ENCODE results near the gene RTKN. TPM values are rescaled to one million over a fixed set of nuclear protein-coding genes. Genes with fewer than 3 reads are reported as not detected.
A peak's percentile ranks its signal among the peaks of the same experiment; 100 is the strongest.
"Not testable (repeated sequence)": the region's sequence is repeated elsewhere in the genome, so short reads cannot be mapped to it uniquely, and the experiment has no call there.

RTKN gene
- total RNA-seq, 1 experiment from 2014 or later, result 6.9 TPM

DNA sequence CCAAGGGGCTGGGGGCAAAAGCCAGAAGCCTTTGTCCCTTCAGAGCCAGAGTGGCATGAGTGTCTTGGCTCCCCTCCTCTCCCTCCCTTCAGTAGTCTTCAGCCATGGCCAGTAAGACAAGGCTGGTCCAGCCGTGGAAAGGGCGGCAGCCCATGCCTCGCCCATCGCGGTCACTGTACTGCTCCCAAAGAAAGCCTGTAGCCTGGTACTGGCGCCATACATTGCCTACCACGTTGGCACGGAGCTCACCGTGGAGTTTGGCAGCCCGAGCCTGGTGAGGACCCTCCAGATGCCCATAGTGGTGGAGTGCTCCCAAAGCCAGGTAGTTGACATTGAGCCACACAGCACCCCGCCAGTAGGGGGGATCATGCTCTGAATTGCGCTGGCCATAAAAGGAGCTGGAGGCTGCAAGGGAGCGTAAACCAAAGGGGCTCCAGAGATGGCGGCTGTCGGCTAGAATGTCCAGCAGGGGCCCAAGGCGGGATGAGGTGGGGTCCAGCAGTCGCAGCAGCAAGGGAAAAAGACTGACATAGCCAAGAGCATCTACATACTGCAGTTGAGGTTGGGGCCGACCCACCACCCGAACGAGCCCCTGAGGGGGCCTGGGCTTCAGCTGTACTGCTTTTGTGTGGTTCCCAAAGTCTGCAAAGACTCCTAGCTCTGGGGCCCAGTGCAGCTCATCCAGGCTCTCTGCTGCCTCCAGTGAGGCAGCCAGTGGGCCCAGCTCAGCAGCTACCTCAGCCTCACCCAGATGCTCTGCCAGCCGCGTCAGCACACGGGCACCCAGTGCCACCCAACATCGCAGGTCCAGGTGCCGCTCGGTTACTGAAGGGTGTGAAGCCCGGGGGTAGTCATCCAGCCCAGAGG, 19.7 kb upstream of the RTKN start:
- DNase-seq (ENCODE audit: low read depth), result no peak

DNA sequence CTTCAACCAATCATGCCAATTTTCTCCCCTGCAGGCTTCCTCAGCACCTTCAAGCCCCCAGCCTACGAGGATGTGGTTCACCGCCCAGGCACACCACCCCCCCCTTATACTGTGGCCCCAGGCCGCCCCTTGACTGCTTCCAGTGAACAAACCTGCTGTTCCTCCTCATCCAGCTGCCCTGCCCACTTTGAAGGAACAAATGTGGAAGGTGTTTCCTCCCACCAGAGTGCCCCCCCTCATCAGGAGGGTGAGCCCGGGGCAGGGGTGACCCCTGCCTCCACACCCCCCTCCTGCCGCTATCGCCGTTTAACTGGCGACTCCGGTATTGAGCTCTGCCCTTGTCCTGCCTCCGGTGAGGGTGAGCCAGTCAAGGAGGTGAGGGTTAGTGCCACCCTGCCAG, 18.4 kb upstream of the RTKN start:
- DNase-seq (ENCODE audit: low read depth), result not testable (repeated sequence)

DNA sequence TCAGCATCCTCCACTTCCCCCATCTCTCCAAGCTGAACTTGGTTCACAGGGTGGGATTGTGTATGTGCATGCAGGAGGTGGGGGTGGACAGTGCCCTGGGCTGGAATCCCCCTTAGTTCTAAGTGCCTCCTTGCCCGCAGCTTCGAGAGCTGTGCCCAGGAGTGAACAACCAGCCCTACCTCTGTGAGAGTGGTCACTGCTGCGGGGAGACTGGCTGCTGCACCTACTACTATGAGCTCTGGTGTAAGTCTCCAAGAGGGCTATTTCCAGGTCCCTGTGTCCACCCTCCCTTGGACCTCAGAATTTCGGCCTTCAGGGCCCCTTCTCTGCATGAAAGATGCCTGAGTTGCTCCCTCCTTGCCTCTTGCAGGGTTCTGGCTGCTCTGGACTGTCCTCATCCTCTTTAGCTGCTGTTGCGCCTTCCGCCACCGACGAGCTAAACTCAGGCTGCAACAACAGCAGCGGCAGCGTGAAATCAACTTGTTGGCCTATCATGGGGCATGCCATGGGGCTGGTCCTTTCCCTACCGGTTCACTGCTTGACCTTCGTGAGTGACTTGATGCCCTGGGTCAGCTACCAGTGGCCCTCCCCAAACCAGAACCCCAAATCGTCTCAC, 17.9 kb upstream of the RTKN start:
- not testable (repeated sequence) for DNase-seq (ENCODE audit: low read depth)

DNA sequence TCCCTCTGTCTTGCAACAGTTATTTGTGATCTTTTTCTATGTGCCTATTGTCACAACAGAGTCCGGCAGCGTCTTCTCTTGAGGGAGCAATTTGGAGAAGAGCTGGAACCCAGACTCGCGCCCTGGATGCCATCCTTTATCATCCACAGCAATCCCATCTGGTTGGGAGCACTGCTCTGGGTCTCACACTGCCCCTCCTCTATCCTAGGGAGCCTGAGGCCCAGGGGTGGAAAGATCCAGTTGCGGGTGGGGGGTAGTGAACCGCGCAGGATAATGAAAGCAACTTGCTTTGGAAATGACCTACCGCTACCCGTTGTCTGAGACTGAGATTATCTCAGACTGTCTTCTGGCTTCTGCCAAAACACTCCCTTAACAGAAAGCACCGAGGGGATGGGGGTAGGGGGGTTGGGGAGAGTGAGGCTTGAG, 17.2 kb upstream of the RTKN start:
- DNase-seq (ENCODE audit: low read depth), result no peak

DNA sequence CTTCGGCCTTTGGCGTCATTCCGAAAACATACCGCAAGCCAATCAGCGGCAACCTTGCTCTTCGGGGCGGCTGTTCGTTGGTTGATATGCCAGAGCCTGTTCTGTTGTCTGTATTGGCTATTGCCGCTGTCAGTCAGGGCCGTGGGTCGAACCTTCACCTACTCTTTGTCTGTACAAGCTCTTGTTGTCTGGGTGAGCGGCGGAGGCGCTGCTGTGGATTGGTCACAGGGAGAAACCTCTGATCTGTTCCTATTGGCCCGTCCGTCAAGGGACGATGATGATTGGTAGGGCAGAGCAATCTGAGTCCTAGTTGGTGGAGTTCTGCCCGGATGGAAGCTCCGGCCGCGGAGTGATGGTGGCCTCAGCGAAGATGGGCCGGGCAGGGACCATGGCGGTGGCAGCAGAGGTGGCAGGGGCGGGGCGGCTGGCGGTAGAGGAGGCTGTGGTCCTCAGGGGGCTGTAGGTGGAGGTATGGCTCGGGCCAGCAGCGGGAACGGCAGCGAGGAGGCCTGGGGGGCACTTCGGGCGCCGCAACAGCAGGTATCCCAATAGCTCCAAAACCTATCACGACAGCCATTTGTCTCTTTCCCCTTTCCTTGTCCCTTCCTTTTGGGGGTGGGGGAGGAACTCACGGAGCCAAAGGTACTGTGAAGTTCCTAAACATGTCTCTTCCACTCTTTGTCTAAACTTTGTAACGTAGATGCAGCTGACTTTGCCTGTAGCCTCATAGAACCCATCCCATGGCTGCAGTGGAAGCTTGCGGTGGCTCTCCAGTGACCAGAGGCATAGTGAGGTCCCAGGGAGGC, 16.6 kb upstream of the RTKN start, which contains the start of gene WBP1:
TSS of gene WBP1 (plus strand) at position 307 of the 806 bp plus-strand sequence. CDS start at position 472, 165 bp downstream.
- peak; percentile 100 for DNase-seq (ENCODE audit: low read depth)

DNA sequence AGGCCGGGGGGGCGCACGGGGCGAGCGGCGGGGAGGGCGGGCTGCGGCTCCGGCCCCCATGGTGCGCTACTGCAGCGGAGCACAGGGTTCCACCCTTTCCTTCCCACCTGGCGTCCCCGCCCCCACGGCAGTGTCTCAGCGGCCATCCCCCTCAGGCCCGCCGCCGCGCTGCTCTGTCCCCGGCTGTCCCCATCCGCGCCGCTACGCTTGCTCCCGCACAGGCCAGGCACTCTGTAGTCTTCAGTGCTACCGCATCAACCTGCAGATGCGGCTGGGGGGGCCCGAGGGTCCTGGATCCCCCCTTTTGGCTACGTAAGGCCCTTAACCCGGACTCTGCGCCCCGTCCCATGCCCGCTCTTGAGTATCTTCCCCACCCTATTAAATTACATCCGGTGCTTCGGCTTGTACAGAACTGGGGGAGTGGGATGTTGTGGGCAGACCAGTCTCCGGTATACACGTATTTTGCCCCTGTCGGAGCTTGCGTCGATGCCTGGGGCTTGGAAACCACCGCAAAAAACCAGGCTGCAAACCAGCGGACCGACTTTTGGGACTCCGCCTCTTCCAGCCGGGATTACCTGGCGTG, 15.9 kb upstream of the RTKN start:
- peak; percentile 73 for DNase-seq (ENCODE audit: low read depth)

DNA sequence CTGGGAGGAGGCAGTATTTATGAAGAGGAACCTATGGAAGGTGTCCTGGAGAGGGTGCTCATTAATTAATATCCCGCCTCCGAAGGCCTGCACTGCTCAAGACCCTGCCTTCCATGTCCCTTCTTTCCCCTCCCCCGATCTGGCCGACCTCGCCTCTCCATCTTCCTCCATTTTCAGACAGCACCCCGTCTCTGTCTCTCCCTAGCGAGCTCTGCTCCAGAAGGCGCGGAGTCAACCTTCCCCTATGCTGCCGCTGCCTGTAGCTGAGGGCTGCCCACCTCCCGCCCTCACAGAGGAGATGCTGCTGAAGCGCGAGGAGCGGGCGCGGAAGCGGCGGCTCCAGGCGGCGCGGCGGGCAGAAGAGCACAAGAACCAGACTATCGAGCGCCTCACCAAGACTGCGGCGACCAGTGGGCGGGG, 15.4 kb upstream of the RTKN start:
- no peak for DNase-seq (ENCODE audit: low read depth)

DNA sequence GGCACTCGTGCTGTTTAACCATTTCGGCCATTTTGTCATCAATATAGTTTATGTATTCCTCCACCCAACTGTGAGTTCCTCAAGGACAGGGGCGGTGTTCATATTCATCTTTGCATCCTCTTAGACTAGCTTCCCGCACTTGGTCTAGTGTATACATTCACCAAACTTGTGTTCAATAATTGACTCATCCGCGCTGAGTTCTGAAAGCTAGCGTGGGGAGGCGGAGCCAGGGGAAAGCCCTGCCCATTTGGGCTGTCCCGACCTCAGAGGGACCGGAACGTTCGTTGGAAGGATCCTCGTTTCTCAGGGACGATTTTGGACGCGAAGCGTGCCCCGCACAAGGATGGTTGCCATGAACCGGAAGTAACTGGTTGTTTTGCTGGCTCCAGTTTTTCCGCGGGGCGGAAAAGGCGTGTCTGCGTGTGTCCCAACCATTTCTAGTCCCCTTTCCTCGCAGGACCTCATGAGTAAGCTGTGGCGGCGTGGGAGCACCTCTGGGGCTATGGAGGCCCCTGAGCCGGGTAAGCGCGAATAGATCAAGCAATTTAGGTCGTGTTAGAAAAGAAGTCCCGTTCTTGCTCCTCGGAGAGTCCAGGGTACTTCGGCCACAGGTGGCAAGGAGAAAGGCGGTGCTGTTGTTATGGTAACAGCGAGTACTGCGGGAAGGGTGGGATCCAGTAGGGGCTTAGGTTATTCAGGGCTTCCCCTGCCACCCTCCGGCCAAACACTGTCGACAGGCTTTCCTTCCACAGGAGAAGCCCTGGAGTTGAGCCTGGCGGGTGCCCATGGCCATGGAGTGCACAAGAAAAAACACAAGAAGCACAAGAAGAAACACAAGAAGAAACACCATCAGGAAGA, 13.1 kb upstream of the RTKN start, which contains the start of gene INO80B:
TSS of gene INO80B (plus strand) at position 434 of the 858 bp plus-strand sequence. CDS start at position 464, 30 bp downstream.
- peak; percentile 96 for DNase-seq (ENCODE audit: low read depth)

DNA sequence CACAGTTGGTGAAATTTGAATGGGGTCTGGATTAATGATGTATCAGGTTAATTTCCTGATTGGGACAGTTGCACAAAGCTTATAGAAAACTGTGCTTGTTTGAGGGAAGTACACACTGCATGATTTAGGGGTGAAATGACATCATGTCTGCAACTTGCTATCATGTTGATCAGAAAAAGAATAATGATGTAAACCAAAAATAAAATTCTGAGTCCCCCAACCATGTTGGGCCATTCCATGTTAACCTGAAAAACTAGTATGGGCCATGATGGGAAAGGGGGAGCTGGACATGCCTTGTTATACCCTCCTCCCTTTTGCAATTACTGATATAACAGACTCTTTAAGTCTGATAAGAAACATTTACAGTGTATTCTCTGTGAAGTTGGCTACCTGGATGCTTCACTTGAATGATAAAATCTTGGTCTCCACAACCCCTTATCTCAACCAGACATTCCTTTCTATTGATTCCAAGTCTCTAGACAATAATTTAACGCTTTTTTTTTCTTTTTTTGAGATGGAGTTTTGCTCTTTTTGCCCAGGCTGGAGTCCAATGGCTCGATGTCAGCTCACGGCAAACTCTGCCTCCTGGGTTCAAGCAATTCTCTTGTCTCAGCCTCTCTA, 8.9 kb upstream of the RTKN start:
- no peak for DNase-seq (ENCODE audit: low read depth)

DNA sequence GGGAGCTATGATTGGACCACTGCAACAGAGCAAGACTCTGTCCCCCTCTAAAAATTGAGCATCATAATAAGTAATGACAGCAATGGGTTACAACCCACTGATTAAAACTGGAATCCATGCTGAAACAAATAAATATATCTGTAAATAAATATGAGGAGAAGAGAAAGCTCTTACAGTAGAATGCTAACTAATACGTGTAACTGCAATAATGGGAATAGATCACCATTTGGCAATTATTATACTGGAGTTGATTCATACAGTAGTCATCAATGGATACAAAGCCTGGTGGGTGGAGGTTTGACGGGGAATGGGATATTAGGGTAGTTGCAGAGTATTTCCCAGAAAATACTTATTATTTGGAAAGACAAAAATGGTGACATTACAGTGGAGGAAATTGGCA, 7.0 kb upstream of the RTKN start:
- DNase-seq (ENCODE audit: low read depth), result no peak

DNA sequence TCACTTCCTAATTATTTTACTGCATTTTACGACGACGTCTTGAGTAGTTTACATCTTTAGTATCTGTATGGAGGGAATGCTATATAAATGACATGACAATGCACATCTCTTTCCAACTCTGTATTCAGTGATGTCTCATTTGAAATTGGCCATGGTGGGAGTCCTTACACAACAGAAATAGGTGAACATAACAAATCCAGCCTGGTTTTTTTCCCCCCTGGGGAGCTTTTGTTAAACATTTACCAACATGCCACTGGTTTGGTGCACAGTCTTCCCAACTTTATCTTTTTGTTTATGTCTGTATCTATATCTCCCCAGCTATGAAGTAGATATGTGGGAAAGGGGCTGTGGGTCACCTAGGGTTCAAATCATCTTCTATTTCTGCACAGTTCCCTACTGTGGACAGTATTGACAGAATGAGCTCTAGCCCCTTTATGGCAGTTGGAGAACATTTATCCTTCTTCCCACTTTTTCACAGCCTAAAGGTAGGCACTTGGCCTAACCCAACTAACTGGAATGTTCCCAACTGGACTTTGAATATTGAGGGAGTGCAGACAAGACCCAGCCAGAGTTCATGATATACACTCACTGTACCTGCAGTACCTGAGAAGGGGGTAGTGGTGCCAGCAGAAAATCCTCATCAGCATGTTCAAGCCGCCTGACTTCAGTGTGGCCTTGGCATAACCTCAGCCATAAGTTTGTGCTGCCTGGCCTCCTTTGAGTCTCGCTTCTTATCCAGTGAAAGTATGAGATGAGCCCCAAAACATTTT, 5.7 kb upstream of the RTKN start:
- DNase-seq (ENCODE audit: low read depth), result no peak

DNA sequence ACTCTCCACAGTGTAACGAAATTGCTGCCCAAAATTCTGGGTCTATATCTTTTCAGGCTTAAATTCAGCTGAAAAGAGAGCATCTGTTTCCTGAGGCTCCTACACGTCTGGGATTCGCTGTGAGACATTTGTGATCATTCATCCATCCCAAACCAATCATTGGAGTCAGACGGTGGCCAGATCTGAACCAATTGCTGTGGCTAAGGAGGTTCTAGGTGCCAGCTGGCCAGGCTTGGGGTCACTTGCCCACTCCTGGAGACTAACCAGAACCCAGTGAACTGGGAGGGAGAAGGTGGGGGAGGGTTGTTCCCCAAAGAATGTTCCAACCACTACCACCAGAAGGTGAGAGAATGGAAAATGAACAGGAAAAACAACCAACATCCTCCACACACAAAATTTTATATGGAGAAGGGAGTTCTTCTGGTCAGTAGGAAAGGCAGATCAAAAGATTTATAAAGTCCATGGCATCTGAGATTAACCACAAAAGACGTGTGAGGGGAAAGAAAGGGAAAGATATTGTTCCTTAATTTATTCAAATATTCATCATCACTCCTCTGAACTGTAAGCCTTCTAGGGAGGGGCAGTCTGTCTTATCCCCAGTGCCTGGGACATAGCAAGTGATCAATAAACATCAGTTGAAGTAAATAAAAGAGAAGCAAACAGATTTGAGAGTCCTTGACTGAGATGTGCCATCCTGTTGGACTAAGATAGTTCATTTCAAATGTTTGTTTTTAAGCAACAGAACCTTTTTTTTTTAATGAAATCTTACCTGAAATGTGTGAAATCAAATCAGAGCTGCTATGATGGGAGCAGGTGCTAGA, 3.0 kb upstream of the RTKN start:
- no peak for DNase-seq (ENCODE audit: low read depth)

DNA sequence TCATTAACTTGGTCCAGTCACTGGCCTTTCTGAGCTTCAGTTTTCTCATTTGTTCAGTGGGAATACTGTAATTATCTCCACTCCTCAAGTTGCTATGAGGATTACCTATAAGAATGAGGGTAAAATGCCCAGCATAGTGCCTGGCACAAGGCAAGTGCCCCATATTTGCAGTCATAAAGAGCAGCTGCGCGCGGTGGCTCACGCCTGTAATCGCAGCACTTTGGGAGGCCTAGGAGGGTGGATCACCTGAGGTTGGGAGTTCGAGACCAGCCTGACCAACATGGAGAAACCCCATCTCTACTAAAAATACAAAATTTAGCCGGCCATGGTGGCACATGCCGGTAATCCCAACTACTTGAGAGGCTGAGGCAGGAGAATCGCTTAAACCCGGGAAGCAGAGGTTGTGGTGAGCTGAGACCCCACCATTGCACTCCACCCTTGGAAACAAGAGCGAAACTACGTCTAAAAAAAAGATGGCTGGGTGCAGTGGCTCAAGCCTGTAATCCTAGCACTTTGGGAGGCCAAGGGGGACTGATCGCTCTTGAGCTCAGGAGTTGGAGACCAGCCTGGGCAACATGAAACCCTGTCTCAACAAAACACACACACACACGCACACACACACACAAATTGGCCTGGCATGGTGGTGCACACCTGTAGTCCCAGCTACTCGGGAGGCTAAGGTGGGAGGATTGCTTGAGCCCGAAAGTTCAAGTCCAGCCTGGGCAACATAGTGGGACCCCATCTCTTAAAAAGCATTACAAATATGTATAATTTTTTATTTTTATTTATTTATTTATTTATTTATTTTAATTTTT, 953 bp upstream of the RTKN start:
- not testable (repeated sequence) for DNase-seq (ENCODE audit: low read depth)

DNA sequence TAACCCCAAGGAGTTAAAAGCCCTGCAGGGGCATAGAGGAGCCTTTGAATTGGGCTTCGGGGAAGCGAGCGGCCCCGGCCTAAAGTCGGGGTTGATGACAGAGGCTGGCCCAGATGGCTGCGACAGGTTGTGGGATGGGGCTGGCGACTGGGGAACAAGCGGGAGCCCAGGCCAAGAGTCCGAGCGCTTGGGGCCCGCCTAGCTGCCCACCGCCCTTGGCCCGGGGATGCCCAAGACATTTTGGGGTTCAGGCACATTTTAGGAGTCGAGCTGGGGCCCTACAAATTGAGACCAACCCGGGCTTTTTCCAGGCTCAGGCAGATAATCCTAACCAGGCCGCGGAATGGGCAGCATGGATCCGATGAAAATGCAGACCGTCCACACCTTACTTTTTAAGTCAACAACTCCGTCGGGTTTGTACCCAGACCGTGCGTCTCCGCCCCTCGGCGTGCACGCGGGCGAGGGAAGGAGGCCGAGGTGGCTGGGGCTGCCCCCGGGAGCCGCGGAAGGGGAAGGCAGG, 507 bp downstream of the RTKN start:
- no peak for DNase-seq (ENCODE audit: low read depth)

DNA sequence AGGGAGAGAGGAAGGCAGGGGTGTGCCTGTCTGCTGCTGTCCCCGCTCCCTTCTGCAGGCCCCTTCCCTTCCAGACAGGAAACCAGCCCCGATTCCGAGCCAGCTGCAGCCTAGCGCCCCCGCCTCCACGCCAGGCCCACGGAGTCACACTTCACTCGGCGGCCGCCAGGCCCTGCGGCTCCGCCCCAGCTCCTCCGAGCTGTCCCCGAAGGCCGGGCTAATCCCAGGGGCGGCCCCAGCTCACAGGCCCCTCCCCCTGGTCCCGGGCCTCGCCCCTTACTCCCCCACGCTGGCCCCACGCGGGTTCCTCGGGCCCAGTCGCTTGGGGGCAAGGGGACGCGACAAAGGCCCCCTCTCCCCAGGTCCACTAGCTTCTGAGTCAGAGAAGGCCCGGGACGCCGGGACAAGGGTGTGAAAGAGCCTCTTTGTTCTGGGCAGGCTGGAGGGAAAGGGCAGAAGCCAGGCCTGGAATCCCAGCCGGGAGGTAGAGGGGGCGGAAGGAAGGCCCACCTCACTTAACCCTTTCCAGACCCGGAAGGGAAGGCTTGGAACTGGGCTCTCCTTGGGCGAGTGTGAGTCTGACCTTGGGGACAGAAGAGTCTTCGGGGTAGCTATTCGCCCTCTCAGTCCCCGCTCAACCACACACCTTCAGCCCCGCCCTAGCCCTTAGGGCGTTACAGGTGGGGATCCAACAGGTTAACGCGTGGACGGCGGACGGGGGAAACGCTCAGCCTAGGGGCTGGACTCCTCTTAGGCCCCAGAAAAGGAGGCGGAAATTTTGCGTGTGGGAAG, 1.2 kb downstream of the RTKN start:
- DNase-seq (ENCODE audit: low read depth), result peak; percentile 85

DNA sequence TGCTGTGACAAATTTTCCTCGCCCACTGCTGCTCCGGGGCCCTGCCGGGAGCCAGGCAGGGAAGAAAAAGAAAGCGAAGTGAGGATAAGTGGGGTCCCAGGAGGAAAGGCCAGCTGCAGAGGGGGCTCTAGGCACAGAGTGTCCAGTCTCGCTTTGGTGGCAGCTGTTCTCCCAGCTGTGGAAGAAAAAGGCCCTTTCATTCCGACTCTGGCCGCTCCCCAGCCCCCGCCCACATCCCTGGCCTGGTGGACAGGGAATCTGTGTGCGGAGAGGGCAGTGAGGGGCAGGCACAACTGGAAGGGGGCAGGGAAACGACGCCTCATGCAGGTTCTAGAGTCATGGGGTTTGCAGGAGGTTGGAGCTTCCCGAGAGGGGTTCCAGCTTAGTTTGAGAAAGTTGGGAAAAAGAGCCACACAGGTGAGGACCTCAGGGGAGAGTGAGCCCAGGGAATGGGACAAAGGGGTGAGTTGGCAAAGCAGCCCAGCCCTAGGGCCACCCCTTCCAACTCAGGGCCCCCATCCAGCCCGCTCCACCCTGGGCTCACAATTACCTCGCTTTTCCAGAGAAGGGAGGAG, 1.8 kb downstream of the RTKN start:
- peak; percentile 44 for DNase-seq (ENCODE audit: low read depth)
